Measurements from ENCODE around the gene HOXB2. TPM values are rescaled to one million over a fixed set of nuclear protein-coding genes. Genes with fewer than 3 reads are reported as not detected.

The HOXB2 gene
- total and polyA plus RNA-seq, 2 donors (not counting 1 experiment from before 2014, with no cell fraction given) = 6.1 to 9.2 TPM

GRCh38 chr17:48494335-48494734, 50.6 kb downstream of the HOXB2 start:
- peaks cover 19 to 22% of the 10 kb centered on the region in 2 donors for H3K4me1 ChIP-seq (ENCODE audit: control insufficient read depth in 2 of 2, insufficient read depth in 2 of 2, low read length in 2 of 2)
- Mint-ChIP-seq H3K27me3 (peaks cover 50% of the 10 kb centered on the region), H3K27ac (no peak overlapping the region), H3K4me3 (peak overlapping the region; percentile 26), H3K4me1 (peaks cover 20% of the 10 kb centered on the region), H3K9me3 (ENCODE audit: insufficient read depth) (no peaks in the 10 kb centered on the region)
- POLR2A ChIA-PET = interaction anchor here (0.5 kb wide), 1 partner anchor 340 kb away, joined by 5 read pairs; no protein-coding TSS in a partner anchor
- no peak overlapping the region for H3K4me2 ChIP-seq (replicated peaks; ENCODE audit: low read depth, low read length, poor library complexity, severe bottlenecking)
- 98% methylated on average over 7 of the region's 8 CpGs for WGBS (ENCODE audit: insufficient coverage)
- TF ChIP-seq EZH2 (IDR thresholded peaks at IDR 0.05; ENCODE audit: borderline replicate concordance, insufficient read depth, low read depth, low read length, poor library complexity, severe bottlenecking) = no peak
- no peak for TF ChIP-seq CTCF (IDR thresholded peaks at IDR 0.05)
- CTCF ChIA-PET = interaction anchor here (1.0 to 1.2 kb wide), 2 partner anchors 13 to 99 kb away, joined by 3 read pairs; no protein-coding TSS in a partner anchor
- no peaks in the 10 kb centered on the region for H3K36me3 ChIP-seq (replicated peaks in 1 of 2; ENCODE audit: control extremely low read depth in 1 of 2, control insufficient read depth in 1 of 2, extremely low read depth in 1 of 2, insufficient read depth in 2 of 2, low read length in 1 of 2)
- H3K27me3 ChIP-seq (replicated peaks in 1 of 4; ENCODE audit: control extremely low read depth in 1 of 4, control insufficient read depth in 3 of 4, insufficient read depth in 4 of 4, low read length in 3 of 4) = peaks cover 0 to 24% (median 12%) of the 10 kb centered on the region in 4 experiments
- intact Hi-C loops (cut with micrococcal nuclease) = loop anchor here (10.0 kb wide), 1 partner anchor 50 kb away; the partner anchor contains the start of gene HOXB2
- no peak overlapping the region for H3K4me3 ChIP-seq (ENCODE audit: control extremely low read depth in 1 of 5, extremely low read depth in 1 of 5, insufficient read depth in 1 of 5, low read depth in 2 of 5, low read length in 4 of 5)
- no peak overlapping the region for H2AFZ ChIP-seq (ENCODE audit: insufficient read depth, low read depth, low read length, poor library complexity, severe bottlenecking)
- H3K9me3 ChIP-seq (ENCODE audit: control extremely low read depth in 1 of 3, control insufficient read depth in 2 of 3, insufficient read depth in 1 of 3, low read length in 2 of 3) = peaks cover 0 to 4% (median 0%) of the 10 kb centered on the region in 3 donors
- no peak overlapping the region for H3K9ac ChIP-seq (ENCODE audit: low read length)
- no peaks in the 10 kb centered on the region for H4K20me1 ChIP-seq (ENCODE audit: control insufficient read depth, insufficient read depth, low read length, poor library complexity, severe bottlenecking)
- no peak for ATAC-seq (ENCODE audit: low read depth)
- no peak for DNase-seq
- no peaks in the 10 kb centered on the region for H3K79me2 ChIP-seq (ENCODE audit: control insufficient read depth, insufficient read depth, low read length)
- H3K27ac ChIP-seq (ENCODE audit: low read length in 2 of 2) = no peak overlapping the region

Other genes starting within 250 kb of the HOXB2 start
- gene SKAP1, start 114.9 kb downstream of the HOXB2 start, total RNA-seq = 33.1 TPM in 2 replicates
- gene SKAP1, start 114.9 kb downstream of the HOXB2 start, polyA plus RNA-seq = 24.5 and 37.3 TPM in 2 replicates
- gene HOXB1, start 14.1 kb downstream of the HOXB2 start, total RNA-seq = not detected in 2 replicates
- gene HOXB1, start 14.1 kb downstream of the HOXB2 start, polyA plus RNA-seq = not detected in 2 replicates
- 1.5 and 1.7 TPM in 2 replicates for gene HOXB4, start 33.2 kb upstream of the HOXB2 start, total RNA-seq
- gene HOXB4, start 33.2 kb upstream of the HOXB2 start, polyA plus RNA-seq = 0.32 and 0.85 TPM in 2 replicates
- gene HOXB3, start 45.1 kb upstream of the HOXB2 start, total RNA-seq = 3.4 and 4.0 TPM in 2 replicates
- gene HOXB3, start 45.1 kb upstream of the HOXB2 start, polyA plus RNA-seq = 1.4 and 3.0 TPM in 2 replicates
- gene HOXB5, start 48.7 kb upstream of the HOXB2 start, total RNA-seq = not detected in 2 replicates
- not detected in 2 replicates for gene HOXB5, start 48.7 kb upstream of the HOXB2 start, polyA plus RNA-seq
- gene HOXB6, start 59.9 kb upstream of the HOXB2 start, total RNA-seq = not detected in 2 replicates
- 0.10 TPM in 1 of 2 replicates, not detected in the other for gene HOXB6, start 59.9 kb upstream of the HOXB2 start, polyA plus RNA-seq
- 0.36 and 1.3 TPM in 2 replicates for gene HOXB7, start 65.9 kb upstream of the HOXB2 start, total RNA-seq
- gene HOXB7, start 65.9 kb upstream of the HOXB2 start, polyA plus RNA-seq = 0.25 TPM in 1 of 2 replicates, not detected in the other
- gene HOXB8, start 70.2 kb upstream of the HOXB2 start, total RNA-seq = not detected in 2 replicates
- gene HOXB8, start 70.2 kb upstream of the HOXB2 start, polyA plus RNA-seq = not detected in 2 replicates
- not detected in 2 replicates for gene HOXB9, start 81.2 kb upstream of the HOXB2 start, total RNA-seq
- 0.04 and 0.07 TPM in 2 replicates for gene HOXB9, start 81.2 kb upstream of the HOXB2 start, polyA plus RNA-seq
- gene PRAC1, start 177.4 kb upstream of the HOXB2 start, total RNA-seq = not detected in 2 replicates
- not detected in 2 replicates for gene PRAC1, start 177.4 kb upstream of the HOXB2 start, polyA plus RNA-seq
- not detected in 2 replicates for gene PRAC2, start 178.1 kb upstream of the HOXB2 start, total RNA-seq
- not detected in 2 replicates for gene PRAC2, start 178.1 kb upstream of the HOXB2 start, polyA plus RNA-seq
- gene HOXB13, start 183.6 kb upstream of the HOXB2 start, total RNA-seq = not detected in 2 replicates
- gene HOXB13, start 183.6 kb upstream of the HOXB2 start, polyA plus RNA-seq = not detected in 2 replicates